Heart right ventricle (tissue), 16 donors: ENCODE results near the gene PLCB4. TPM values are rescaled to one million over a fixed set of nuclear protein-coding genes. Genes with fewer than 3 reads are reported as not detected.

Source experiments
- ATAC-seq, 8 donors: fragments of 200-7000 bp; cut with Tn5 transposase; one replicate each; pipeline ENCODE4 v1.9.1; 2020; ENCODE audit warnings: mild to moderate bottlenecking in 8 of 8, moderate library complexity in 8 of 8, moderate number of reproducible peaks in 1 of 8
- DNase-seq, 2 donors: peaks; one replicate each; pipeline ENCODE4 v3.0.0-alpha.2; 2020
- H3K27ac ChIP-seq, 10 donors: fragments of 200-600 bp; sonication (generic) in 2 of 10; one replicate each; pipeline versions ENCODE4 v1.5.0 to v1.8.0; 2020 to 2022; ENCODE audit warnings: mild to moderate bottlenecking in 3 of 10
- H3K27me3 ChIP-seq, 7 donors: fragments of 200-600 bp; one replicate each; pipeline ENCODE4 v1.8.0; 2021 to 2022; ENCODE audit warnings: mild to moderate bottlenecking in 2 of 7
- H3K36me3 ChIP-seq, 9 donors: fragments of 200-600 bp; sonication (generic) in 1 of 9; one replicate each; pipeline versions ENCODE4 v1.5.0 to v1.8.0; 2020 to 2022; ENCODE audit warnings: mild to moderate bottlenecking in 2 of 9
- H3K4me1 ChIP-seq, 9 donors: fragments of 200-600 bp; sonication (generic) in 1 of 9; one replicate each; pipeline versions ENCODE4 v1.5.0 to v1.8.0; 2020 to 2022; ENCODE audit warnings: mild to moderate bottlenecking in 4 of 9
- H3K4me3 ChIP-seq, 10 donors: fragments of 200-600 bp; sonication (generic) in 2 of 10; one replicate each; pipeline versions ENCODE4 v1.5.0 to v1.8.0; 2020 to 2022; ENCODE audit warnings: mild to moderate bottlenecking in 7 of 10, moderate library complexity in 2 of 10
- H3K9me3 ChIP-seq, 11 donors: fragments of 200-600 bp in 10 of 11; sonication (generic) in 2 of 11; one replicate each; pipeline versions ENCODE4 v1.5.0 to v1.8.0; 2013 to 2022; ENCODE audit warnings: mild to moderate bottlenecking in 2 of 11, control low read depth in 1 of 11, moderate library complexity in 1 of 11
- WGBS, 2 donors: extraction: QIAGEN DNeasy Blood & Tissue Kit; methylation state at CpG; one replicate each; pipeline ENCODE4 v1.1.7; 2013; ENCODE audit warnings: inconsistent platforms in 1 of 2; 5-methylcytosine and 5-hydroxymethylcytosine counted together
- intact Hi-C, 10 donors: fragments of 100-400 bp; cut with DNase I; formaldehyde crosslinking; loops; one replicate each; pipeline versions ENCODE4 v1.11.1 to v1.14.2; 2022
- polyA plus RNA-seq, 2 donors: library from polyadenylated mRNA; stranded (reverse); fragments of 200-250 nt; gene quantifications; one replicate each; pipeline ENCODE4 v1.2.3, GENCODE V29; 2013
- total RNA-seq, 10 donors: library from RNA; stranded (reverse); fragmentation: NEBNext Ultra II Directional in 3 of 10; extraction: Animal tissue kit (Norgen Biotek cat#: 25700) in 3 of 10; gene quantifications; one replicate each; pipeline versions ENCODE4 v1.2.1 to v1.2.4, GENCODE V29; 2021 to 2023
- TF ChIP-seq, protein P1 (sequence below), 9 donors: fragments of 200-600 bp; sonication (generic) in 2 of 9; IDR thresholded peaks; one replicate each; pipeline versions ENCODE4 v1.5.0 to v1.8.0; 2021 to 2022; ENCODE audit warnings: antibody characterized with exemption in 9 of 9, mild to moderate bottlenecking in 5 of 9, moderate library complexity in 1 of 9
- donor health status: Arrhythmogenic right ventricular cardiomyopathy.
- donor health status: ischemic (EF 13 %, LVEDD 7.1; RV severe dilation, severe dysfunction).
- donor health status: healthy with polysubstance abuse.
- donor health status: DM: no; HTN: yes; CAD: no.
- donor health status: DM: no; HTN: no; CAD: no.
- donor health status: ischemic (EF 25% LVEDD 6.9; RV normal size, moderate dysfunction).
- donor health status: ischemic (EF 25% LVEDD 5.7; RV mildly dilated, moderate dysfunction).
- donor health status: healthy.
- donor health status: DM: yes; HTN: yes; CAD: no.
- donor health status: Ischemic cardiomyopathy.
- donor health status: ischemic (EF 35%, LVEDD 5.7; RV mildly dilated, moderate dysfunction).
- donor health status: nonischemic (EF 11% LVEDD 7.7; RV severe dilation, severe dysfunction).
- donor health status: DM: yes; HTN: yes; CAD: no.
- donor health status: PGD.
- donor health status: ischemic (EF 29% LVEDD 5.4; RV normal size, mild dysfunction).
- donor health status: nonischemic (EF 23%, LVEDD 6.1; RV moderate dilation, normal function).

The PLCB4 gene
- total and polyA plus RNA-seq, 12 donors, result 3.6 to 33.3 (median 28.4) TPM

DNA sequence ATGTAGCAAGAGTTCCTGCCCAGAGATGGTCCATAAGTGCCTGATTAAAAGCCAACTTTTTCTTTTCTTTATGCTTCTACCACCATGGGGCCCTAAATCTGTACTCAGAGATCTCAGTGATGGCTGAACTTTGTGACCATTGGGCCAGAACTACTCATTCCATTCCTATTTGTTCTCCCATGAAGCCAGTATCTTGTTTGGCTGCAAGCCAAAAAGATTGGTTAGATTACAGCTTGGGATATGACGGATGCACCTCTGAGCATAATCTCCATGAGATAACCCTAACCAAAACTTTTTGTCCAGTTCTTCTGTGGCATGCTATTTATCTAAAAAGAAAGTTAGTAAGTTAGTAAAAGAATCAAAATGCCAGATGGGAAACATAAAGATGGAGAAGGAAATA is 72.2 kb downstream of the PLCB4 start:
- no peak overlapping the region for H3K4me3 ChIP-seq
- no peaks in the 10 kb centered on the region for H3K36me3 ChIP-seq
- peaks cover 0 to 15% (median 9%) of the 10 kb centered on the region in 11 donors for H3K9me3 ChIP-seq
- whole genome bisulfite sequencing, 2 donors, result 77 to 81% methylated on average over 1 of the region's 1 CpG
- H3K27ac ChIP-seq, result no peak overlapping the region
- H3K27me3 ChIP-seq, result no peaks in the 10 kb centered on the region
- TF ChIP-seq, protein P1, sequence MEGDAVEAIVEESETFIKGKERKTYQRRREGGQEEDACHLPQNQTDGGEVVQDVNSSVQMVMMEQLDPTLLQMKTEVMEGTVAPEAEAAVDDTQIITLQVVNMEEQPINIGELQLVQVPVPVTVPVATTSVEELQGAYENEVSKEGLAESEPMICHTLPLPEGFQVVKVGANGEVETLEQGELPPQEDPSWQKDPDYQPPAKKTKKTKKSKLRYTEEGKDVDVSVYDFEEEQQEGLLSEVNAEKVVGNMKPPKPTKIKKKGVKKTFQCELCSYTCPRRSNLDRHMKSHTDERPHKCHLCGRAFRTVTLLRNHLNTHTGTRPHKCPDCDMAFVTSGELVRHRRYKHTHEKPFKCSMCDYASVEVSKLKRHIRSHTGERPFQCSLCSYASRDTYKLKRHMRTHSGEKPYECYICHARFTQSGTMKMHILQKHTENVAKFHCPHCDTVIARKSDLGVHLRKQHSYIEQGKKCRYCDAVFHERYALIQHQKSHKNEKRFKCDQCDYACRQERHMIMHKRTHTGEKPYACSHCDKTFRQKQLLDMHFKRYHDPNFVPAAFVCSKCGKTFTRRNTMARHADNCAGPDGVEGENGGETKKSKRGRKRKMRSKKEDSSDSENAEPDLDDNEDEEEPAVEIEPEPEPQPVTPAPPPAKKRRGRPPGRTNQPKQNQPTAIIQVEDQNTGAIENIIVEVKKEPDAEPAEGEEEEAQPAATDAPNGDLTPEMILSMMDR (IDR thresholded peaks at IDR 0.05), result no peak
- DNase-seq, result no peak
- intact Hi-C loops, result no loop called here
- peaks cover 4 to 59% (median 33%) of the 10 kb centered on the region in 9 donors for H3K4me1 ChIP-seq
- no peak for ATAC-seq

DNA sequence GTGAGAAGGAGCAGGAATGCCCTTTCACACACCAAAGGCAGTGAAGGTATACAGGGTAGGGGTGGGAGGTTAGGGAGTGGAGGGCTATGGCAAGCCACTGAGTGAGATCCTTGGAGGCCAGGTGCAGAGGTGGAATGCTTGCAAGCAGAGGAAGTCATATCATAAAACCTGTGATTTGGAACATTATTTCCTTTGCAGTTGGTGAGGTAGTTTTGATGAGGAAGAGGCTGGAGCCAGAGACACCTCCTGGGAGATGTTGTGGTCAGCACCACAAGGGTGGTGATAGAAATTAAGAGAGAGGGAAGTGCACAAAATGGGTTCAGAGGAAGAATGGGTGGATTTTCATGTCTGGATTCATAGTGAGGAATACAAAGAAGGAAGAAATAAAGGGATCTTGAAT is 73.0 kb downstream of the PLCB4 start:
- Histone ChIP-seq H3K27ac (no peak overlapping the region), H3K4me3 (no peak overlapping the region), H3K4me1 (peaks cover 4 to 51% (median 27%) of the 10 kb centered on the region in 9 donors), H3K9me3 (peaks cover 0 to 15% (median 9%) of the 10 kb centered on the region in 11 donors), H3K27me3 (no peaks in the 10 kb centered on the region), H3K36me3 (no peaks in the 10 kb centered on the region)
- DNase-seq, result no peak
- intact Hi-C loops, result no loop called here
- TF ChIP-seq, protein P1 (IDR thresholded peaks at IDR 0.05), result no peak
- no peak for ATAC-seq

DNA sequence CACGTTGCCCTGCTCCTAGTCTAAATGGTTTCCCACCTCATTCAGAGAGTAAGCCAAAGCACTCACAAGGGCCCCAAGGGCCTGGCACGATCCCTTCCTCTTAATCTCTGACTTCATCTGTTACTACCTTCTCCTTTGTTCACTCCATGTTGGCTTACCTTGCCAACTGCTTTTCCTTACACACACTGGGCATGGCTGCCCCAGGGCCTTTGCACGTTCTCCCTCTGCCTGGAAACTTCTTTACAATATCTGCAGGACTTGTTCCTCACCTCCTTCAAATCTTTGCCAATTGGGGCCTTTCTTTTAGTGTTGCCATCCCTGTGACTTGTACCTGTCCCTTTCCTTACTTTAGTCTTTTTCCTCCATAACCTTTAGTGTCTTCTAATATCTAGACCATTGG is 73.9 kb downstream of the PLCB4 start:
- intact Hi-C loops, result no loop called here
- Histone ChIP-seq H3K27ac (peak overlapping the region in 1 of 10 donors; percentile 10), H3K36me3 (no peaks in the 10 kb centered on the region), H3K27me3 (no peaks in the 10 kb centered on the region), H3K4me3 (no peak overlapping the region), H3K9me3 (peaks cover 0 to 15% (median 9%) of the 10 kb centered on the region in 11 donors), H3K4me1 (peaks cover 5 to 52% (median 32%) of the 10 kb centered on the region in 9 donors)
- 94 to 96% methylated on average over 3 of the region's 3 CpGs for WGBS, 2 donors
- ATAC-seq (no peak), DNase-seq (no peak)
- TF ChIP-seq, protein P1 (IDR thresholded peaks at IDR 0.05), result no peak

DNA sequence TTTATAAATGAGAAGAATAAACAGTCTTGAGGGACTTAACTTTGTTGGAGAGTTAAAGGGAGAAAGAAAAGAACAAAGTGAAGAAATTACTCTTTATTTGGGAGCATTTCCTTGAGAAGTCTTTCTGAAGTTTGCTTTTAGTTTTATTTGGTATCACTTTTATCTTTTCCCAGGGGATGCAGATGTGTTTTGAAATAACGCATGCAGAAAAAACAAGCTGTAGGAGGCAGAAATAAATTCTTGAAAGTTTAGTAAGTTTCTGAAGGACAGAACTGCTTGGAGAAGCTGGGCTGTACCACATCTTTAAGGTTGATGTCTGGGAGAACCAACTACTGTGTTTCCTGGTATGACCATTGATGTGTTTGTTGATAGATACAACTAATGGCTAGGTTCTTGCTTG is 75.0 kb downstream of the PLCB4 start:
- Histone ChIP-seq H3K27ac (peak overlapping the region in 2 of 10 donors; percentile 10 to 17), H3K4me1 (peaks cover 9 to 61% (median 41%) of the 10 kb centered on the region in 9 donors), H3K36me3 (no peaks in the 10 kb centered on the region), H3K9me3 (peaks cover 0 to 8% (median 6%) of the 10 kb centered on the region in 11 donors), H3K27me3 (no peaks in the 10 kb centered on the region), H3K4me3 (no peak overlapping the region)
- DNase-seq, result no peak
- intact Hi-C loops, result no loop called here
- TF ChIP-seq, protein P1 (IDR thresholded peaks at IDR 0.05), result no peak
- ATAC-seq, result no peak
- 41 to 46% methylated on average over 1 of the region's 1 CpG for WGBS, 2 donors
